ENCODE measurements around the gene TRIM65. TPM values are rescaled to one million over a fixed set of nuclear protein-coding genes. Genes with fewer than 3 reads are reported as not detected.

Gene TRIM65
- polyA plus RNA-seq, 1 experiment, result 6.5 TPM

- no peaks in the 10 kb centered on the region for H3K27me3 ChIP-seq (ENCODE audit: control insufficient read depth, insufficient read depth, low read length)
- H3K27ac ChIP-seq (ENCODE audit: low read depth, low read length), result no peak overlapping the region
- ChIA-PET POLR2A (no interaction called here), CTCF (interaction anchor here (1.9 kb wide), 1 partner anchor 10 kb away, joined by 5 read pairs; the partner anchor contains the start of gene MRPL38)
- TF ChIP-seq CTCF (IDR thresholded peaks at IDR 0.05; ENCODE audit: low read depth, low read length), result no peak
- no peak overlapping the region for H3K4me3 ChIP-seq (ENCODE audit: low read depth, low read length)
- no peaks in the 10 kb centered on the region; the same call in 1 of the 2 replicates for H3K9me3 ChIP-seq (ENCODE audit: control insufficient read depth, insufficient read depth, low read length)
- no peak for DNase-seq (ENCODE audit: low read depth, low spot score)
Observed at GRCh38 chr17:75914643-75915267, 18.0 kb upstream of the TRIM65 start.

GRCh38 chr17:75913537-75914210 is 16.9 kb upstream of the TRIM65 start:
- CTCF ChIA-PET, result no interaction called here
- Histone ChIP-seq H3K9me3 (ENCODE audit: control insufficient read depth, insufficient read depth, low read length) (no peaks in the 10 kb centered on the region; the same call in 1 of the 2 replicates), H3K27ac (ENCODE audit: low read depth, low read length) (no peak overlapping the region), H3K27me3 (ENCODE audit: control insufficient read depth, insufficient read depth, low read length) (no peaks in the 10 kb centered on the region), H3K4me3 (ENCODE audit: low read depth, low read length) (no peak overlapping the region)
- TF ChIP-seq CTCF (IDR thresholded peaks at IDR 0.05; ENCODE audit: low read depth, low read length), result no peak
- DNase-seq (ENCODE audit: low read depth, low spot score), result no peak
- POLR2A ChIA-PET, result no interaction called here

- POLR2A ChIA-PET, result interaction anchor here (1.6 kb wide), 1 partner anchor 30 kb away, joined by 4 read pairs; the partner anchor contains the start of gene FBF1
- CTCF ChIA-PET, result interaction anchor here (0.9 kb wide), 1 partner anchor 95 kb away, joined by 3 read pairs; no protein-coding TSS in a partner anchor
- no peak for TF ChIP-seq CTCF (IDR thresholded peaks at IDR 0.05; ENCODE audit: low read depth, low read length)
Observed at GRCh38 chr17:75910699-75911098, 13.9 kb upstream of the TRIM65 start.

GRCh38 chr17:75909812-75910274 is 13.1 kb upstream of the TRIM65 start:
- Histone ChIP-seq H3K4me3 (ENCODE audit: low read depth, low read length) (no peak overlapping the region), H3K27me3 (ENCODE audit: control insufficient read depth, insufficient read depth, low read length) (no peaks in the 10 kb centered on the region), H3K9me3 (ENCODE audit: control insufficient read depth, insufficient read depth, low read length) (no peaks in the 10 kb centered on the region), H3K27ac (ENCODE audit: low read depth, low read length) (no peak overlapping the region)
- DNase-seq (ENCODE audit: low read depth, low spot score), result no peak
- POLR2A ChIA-PET, result interaction anchor here (1.0 kb wide), 1 partner anchor 130 kb away, joined by 3 read pairs; no protein-coding TSS in a partner anchor
- TF ChIP-seq CTCF (IDR thresholded peaks at IDR 0.05; ENCODE audit: low read depth, low read length), result no peak
- CTCF ChIA-PET, result interaction anchor here (0.7 to 1.5 kb wide), 3 partner anchors 18 to 104 kb away, joined by 3 to 5 read pairs (median 4); no protein-coding TSS in a partner anchor

More at GRCh38 chr17:75910699-75911098, 13.9 kb upstream of the TRIM65 start:
- no peak overlapping the region for H3K4me3 ChIP-seq (ENCODE audit: low read depth, low read length)
- no peak overlapping the region for H3K27ac ChIP-seq (ENCODE audit: low read depth, low read length)
- DNase-seq (ENCODE audit: low read depth, low spot score), result no peak
- no peaks in the 10 kb centered on the region for H3K9me3 ChIP-seq (ENCODE audit: control insufficient read depth, insufficient read depth, low read length)
- H3K27me3 ChIP-seq (ENCODE audit: control insufficient read depth, insufficient read depth, low read length), result no peaks in the 10 kb centered on the region

Data from AG04450 (cell line).